HG02943 (cell line): ENCODE data around the gene PRSS12.
"Not testable (repeated sequence)": the region's sequence is repeated elsewhere in the genome, so short reads cannot be mapped to it uniquely, and the experiment has no call there.

Experiments used
- ATAC-seq: cut with Tn5 transposase; IDR thresholded peaks from one replicate; pipeline ENCODE4 v1.9.1; 2021; ENCODE audit warnings: mild to moderate bottlenecking, low read depth, moderate library complexity; ENCODE audit not compliant: unreplicated experiment

PRSS12 gene

GRCh38 chr4:118279920-118280432, 72.8 kb downstream of the PRSS12 start:
- no peak for ATAC-seq

DNA sequence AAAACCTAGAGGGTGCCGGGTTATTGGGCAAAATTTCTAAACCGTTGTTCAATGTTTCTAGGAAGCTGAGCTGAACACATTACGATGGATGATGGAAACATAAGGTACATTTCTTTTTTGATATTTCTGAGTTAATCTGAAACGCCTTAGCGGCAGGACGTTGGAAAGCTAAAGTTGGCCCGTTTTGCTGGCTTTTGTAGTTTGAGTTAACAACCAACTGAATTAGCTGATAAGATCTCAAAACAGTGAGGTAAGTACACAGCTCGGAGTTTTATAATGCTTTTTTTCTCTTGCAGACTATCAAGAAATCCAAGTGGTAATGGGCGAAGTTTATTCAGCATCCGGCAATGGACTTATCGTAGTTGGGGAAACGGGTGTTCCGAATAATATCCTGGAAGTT, 73.5 kb downstream of the PRSS12 start:
- ATAC-seq, result no peak

GRCh38 chr4:118278473-118279274, 74.1 kb downstream of the PRSS12 start:
- peak; percentile 88 for ATAC-seq

GRCh38 chr4:118277243-118277642, 75.6 kb downstream of the PRSS12 start:
- ATAC-seq, result no peak

GRCh38 chr4:118276580-118276979, 76.2 kb downstream of the PRSS12 start:
- ATAC-seq, result no peak

DNA sequence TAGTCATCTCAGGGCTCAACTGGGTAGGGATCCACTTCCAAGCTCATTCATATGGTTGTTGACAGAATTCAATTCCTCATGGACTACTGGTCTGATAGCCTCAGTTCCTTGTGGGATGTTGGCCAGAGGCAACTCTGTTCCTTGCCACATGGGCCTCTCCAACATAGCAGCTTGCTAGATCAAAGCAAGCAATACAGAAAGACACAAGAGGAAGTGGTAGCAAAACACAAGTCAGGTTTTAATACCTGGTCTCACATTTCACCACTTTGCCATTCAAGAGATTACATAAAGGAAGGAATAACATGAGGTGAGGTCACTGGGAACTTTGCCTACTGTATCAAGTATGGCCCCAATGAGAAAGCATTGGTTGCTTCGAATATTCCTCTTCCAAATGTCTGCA, 79.2 kb downstream of the PRSS12 start:
- no peak for ATAC-seq

- ATAC-seq, result no peak
Observed at GRCh38 chr4:118271788-118272187, 81.0 kb downstream of the PRSS12 start.

DNA sequence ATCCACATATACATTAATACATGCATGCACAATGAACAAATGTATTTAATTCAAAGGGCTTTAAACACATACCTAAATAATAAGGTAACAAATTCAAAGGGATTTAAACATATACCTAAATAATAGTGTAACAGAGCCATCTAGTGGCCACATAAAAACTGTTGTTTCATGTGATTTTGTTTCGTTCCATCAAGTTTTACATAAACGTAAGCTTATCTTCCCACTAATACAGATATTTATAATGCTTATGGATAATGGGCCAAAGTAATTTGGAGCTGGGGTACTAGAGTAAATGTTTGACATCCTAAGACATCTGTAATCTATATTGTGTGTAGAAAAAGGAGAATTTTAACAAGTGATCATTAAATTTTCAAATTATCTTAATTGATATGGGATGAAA, 82.3 kb downstream of the PRSS12 start:
- ATAC-seq, result peak; percentile 66

DNA sequence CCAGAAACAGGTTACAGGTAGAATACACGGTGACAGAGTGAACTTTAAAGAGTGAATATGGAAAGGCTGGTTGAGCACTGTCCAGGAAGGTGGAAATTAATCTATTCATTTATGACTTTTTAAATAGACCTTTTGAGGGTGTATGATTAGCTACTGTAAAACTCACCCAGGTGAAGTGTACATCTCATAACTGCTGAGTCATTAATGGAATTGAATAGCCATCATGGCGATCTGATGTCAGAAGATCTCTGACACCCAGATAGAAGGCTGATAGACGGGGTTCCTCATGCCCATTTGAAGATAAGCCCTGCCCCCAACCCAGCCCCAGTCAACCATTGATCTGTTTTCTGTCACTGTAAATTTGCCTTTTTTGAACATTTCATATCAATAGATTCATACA, 84.0 kb downstream of the PRSS12 start:
- ATAC-seq, result no peak

DNA sequence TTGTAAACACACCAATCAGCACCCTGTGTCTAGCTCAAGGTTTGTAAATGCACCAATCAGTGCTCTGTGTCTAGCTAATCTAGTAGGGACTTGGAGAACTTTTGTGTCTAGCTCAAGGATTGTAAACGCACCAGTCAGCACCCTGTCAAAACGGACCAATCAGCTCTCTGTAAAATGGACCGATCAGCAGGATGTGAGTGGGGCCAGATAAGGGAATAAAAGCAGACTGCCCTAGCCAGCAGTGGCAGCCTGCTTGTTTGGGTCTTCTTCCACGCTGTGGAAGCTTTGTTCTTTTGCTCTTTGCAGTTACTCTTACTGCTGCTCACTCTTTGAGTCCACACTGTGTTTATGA, 86.7 kb downstream of the PRSS12 start:
- not testable (repeated sequence) for ATAC-seq

- no peak for ATAC-seq
Observed at GRCh38 chr4:118265312-118266144, 87.3 kb downstream of the PRSS12 start.

GRCh38 chr4:118264096-118264495, 88.7 kb downstream of the PRSS12 start:
- ATAC-seq, result no peak

- no peak for ATAC-seq
Observed at GRCh38 chr4:118260309-118260708, 92.5 kb downstream of the PRSS12 start.

GRCh38 chr4:118259111-118259510, 93.7 kb downstream of the PRSS12 start:
- no peak for ATAC-seq

DNA sequence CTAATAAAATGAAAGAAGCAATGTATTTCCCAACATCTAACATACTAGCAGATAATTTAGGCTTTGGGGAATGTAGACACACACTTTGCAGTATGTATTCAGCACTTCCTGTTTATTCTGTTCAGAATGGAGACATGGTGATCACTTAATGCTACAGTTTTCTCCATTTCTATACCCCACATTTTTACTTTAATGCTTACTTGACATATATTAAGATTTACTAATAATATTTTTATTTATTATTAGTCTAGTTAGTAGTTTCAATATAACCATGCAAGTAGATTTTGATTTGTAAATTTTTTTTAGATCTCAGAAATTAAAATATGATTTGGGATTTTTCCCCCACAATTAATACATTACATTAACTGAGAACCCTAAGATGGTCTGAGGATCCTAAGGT, 98.4 kb downstream of the PRSS12 start:
- ATAC-seq, result no peak

DNA sequence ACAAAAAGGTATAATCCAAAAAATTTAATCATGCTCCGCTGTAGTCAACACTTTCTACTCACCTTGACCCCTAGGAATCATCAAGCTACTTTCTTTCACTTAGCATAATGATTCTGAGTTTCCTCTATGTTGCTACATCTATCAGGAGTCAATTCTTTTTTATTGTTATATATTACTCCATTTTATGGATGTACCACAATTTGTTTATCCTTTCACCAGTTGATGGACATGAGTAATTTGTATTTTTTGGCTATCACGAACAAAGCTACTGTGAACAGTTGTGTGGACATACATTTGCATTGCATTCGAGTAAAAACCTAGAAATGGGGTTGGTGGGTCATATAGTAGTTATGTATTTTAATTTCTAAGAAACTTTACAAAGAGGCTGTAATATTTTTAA, 102.9 kb downstream of the PRSS12 start:
- ATAC-seq, result no peak

- ATAC-seq, result no peak
Observed at GRCh38 chr4:118237531-118237930, 115.3 kb downstream of the PRSS12 start.

DNA sequence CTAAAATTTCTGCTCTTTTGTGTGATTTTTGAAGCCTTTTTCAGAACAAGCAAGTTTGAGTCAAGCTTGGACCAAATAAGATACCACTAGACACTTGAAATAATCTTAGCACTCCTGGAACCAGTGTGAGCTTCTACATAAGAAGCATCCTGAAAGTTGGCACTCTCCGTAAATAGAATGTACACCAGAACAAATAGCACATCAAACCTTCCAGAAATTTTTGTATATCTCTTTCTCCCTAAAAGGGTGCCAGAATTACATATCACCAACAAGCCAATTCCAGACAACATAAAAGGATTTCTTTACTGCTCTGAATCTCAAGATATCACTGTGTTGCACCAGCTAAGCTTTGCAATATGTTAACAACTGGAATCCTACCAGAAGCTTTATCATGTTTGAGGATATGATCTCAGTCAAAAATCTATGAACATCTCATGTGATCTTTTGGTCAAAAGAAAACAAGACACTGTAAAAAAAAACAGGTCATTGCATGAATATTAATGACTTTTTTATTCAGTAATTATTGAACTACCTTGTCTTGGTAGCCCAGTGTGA, 117.2 kb downstream of the PRSS12 start:
- no peak for ATAC-seq
